ENCODE data around the gene CEP63.

DNA sequence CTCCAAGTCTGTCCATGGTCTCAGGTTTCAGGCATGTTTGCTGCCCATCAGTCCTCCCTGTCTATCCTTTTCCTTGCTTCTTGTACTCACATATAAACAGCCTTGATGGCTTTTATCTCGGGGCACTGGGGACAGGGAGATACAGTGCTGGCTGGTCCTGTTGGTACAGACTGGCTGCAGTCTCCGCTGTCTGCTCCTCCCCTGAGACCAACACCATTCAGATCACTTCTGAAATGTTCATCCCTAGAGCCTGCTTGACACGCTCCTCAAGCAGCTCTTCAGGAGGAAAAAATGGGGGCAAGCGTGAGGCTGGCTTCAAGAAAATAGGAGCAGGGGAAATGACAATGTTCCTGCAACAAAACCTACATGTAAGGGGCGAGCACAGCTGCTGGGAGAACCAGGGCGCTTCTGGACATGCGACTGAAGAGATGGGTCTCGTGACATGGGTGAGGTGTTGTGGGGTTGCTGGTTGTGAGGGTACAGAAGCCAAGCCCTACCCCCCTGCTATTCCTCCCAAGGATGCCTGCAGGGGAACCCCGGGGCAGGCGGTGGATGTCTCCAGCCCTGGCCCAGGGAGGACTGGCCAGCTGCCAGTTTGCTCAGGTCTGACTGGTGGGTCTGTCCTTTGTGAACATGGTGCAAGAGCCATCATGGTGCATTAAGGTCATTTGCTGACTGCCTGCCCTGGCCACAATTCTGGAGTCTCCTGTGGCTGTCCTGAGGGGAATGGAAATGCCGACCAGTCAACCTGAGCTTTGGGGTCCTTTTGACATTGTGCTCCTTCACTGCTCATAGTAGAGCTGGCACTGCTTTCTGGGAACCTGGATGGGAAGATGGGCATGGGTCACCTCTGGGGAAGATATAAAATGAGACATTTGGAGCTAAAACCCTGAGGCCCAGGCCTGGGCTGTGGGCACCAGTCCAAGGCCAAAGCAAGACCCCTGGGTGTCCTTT is 124.9 kb downstream of the CEP63 start:
- TF ChIP-seq, protein P1, sequence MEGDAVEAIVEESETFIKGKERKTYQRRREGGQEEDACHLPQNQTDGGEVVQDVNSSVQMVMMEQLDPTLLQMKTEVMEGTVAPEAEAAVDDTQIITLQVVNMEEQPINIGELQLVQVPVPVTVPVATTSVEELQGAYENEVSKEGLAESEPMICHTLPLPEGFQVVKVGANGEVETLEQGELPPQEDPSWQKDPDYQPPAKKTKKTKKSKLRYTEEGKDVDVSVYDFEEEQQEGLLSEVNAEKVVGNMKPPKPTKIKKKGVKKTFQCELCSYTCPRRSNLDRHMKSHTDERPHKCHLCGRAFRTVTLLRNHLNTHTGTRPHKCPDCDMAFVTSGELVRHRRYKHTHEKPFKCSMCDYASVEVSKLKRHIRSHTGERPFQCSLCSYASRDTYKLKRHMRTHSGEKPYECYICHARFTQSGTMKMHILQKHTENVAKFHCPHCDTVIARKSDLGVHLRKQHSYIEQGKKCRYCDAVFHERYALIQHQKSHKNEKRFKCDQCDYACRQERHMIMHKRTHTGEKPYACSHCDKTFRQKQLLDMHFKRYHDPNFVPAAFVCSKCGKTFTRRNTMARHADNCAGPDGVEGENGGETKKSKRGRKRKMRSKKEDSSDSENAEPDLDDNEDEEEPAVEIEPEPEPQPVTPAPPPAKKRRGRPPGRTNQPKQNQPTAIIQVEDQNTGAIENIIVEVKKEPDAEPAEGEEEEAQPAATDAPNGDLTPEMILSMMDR (IDR thresholded peaks at IDR 0.05) = no peak
- no peak for TF ChIP-seq POLR2A (IDR thresholded peaks at IDR 0.05)
